ENCODE measurements around the gene MYO5A.
"Not testable (repeated sequence)": the region's sequence is repeated elsewhere in the genome, so short reads cannot be mapped to it uniquely, and the experiment has no call there.

MYO5A gene

GRCh38 chr15:52515343-52515742 lies 13.3 kb downstream of the MYO5A start:
- no peak for DNase-seq (ENCODE audit: low read depth, low spot score)
- no peak for TF ChIP-seq CTCF (IDR thresholded peaks at IDR 0.05; ENCODE audit: low read depth, low read length)
- no peak overlapping the region for H3K4me3 ChIP-seq (ENCODE audit: low read depth, low read length)
- in situ Hi-C loops (cut with HindIII; ENCODE audit: low sequenced_read_pairs), result no loop called here

GRCh38 chr15:52514482-52514881 lies 14.2 kb downstream of the MYO5A start:
- DNase-seq (ENCODE audit: low read depth, low spot score), result no peak
- no peak for TF ChIP-seq CTCF (IDR thresholded peaks at IDR 0.05; ENCODE audit: low read depth, low read length)
- H3K4me3 ChIP-seq (ENCODE audit: low read depth, low read length), result no peak overlapping the region
- in situ Hi-C loops (cut with HindIII; ENCODE audit: low sequenced_read_pairs), result no loop called here

- in situ Hi-C loops (cut with HindIII; ENCODE audit: low sequenced_read_pairs); DNase-seq (ENCODE audit: low read depth, low spot score); H3K4me3 ChIP-seq (ENCODE audit: low read depth, low read length): not testable (repeated sequence)
Observed at GRCh38 chr15:52512869-52513268, 15.8 kb downstream of the MYO5A start.

GRCh38 chr15:52511084-52511483 lies 17.6 kb downstream of the MYO5A start:
- H3K4me3 ChIP-seq (ENCODE audit: low read depth, low read length), result no peak overlapping the region
- no peak for TF ChIP-seq CTCF (IDR thresholded peaks at IDR 0.05; ENCODE audit: low read depth, low read length)
- in situ Hi-C loops (cut with HindIII; ENCODE audit: low sequenced_read_pairs), result no loop called here
- DNase-seq (ENCODE audit: low read depth, low spot score), result no peak

- DNase-seq (ENCODE audit: low read depth, low spot score), result no peak
- in situ Hi-C loops (cut with HindIII; ENCODE audit: low sequenced_read_pairs), result no loop called here
- H3K4me3 ChIP-seq (ENCODE audit: low read depth, low read length), result no peak overlapping the region
- no peak for TF ChIP-seq CTCF (IDR thresholded peaks at IDR 0.05; ENCODE audit: low read depth, low read length)
Observed at GRCh38 chr15:52509500-52510245, 19.0 kb downstream of the MYO5A start.

- no peak for DNase-seq (ENCODE audit: low read depth, low spot score)
- in situ Hi-C loops (cut with HindIII; ENCODE audit: low sequenced_read_pairs), result no loop called here
- no peak for TF ChIP-seq CTCF (IDR thresholded peaks at IDR 0.05; ENCODE audit: low read depth, low read length)
- H3K4me3 ChIP-seq (ENCODE audit: low read depth, low read length), result no peak overlapping the region
Observed at GRCh38 chr15:52506549-52506948, 22.1 kb downstream of the MYO5A start.

- in situ Hi-C loops (cut with HindIII; ENCODE audit: low sequenced_read_pairs), result no loop called here
- TF ChIP-seq CTCF (IDR thresholded peaks at IDR 0.05; ENCODE audit: low read depth, low read length), result no peak
Observed at GRCh38 chr15:52505151-52505550, 23.5 kb downstream of the MYO5A start.

More at GRCh38 chr15:52505151-52505550, 23.5 kb downstream of the MYO5A start:
- DNase-seq (ENCODE audit: low read depth, low spot score), result no peak
- H3K4me3 ChIP-seq (ENCODE audit: low read depth, low read length), result no peak overlapping the region

All from astrocyte of the spinal cord (primary cell).